C4-2B (cell line): ENCODE data around the gene MECP2.

Source experiments
- H3K27ac ChIP-seq: fragments of 450-650 bp; 2 replicates; pipeline ENCODE4 v1.5.1; 2017
- CTCF ChIP-seq: fragments of 450-650 bp; conservative IDR thresholded peaks from 2 replicates; pipeline ENCODE4 v1.5.1; 2017; ENCODE audit warnings: mild to moderate bottlenecking
- ZFX ChIP-seq: fragments of 450-650 bp; IDR thresholded peaks from 2 replicates; pipeline ENCODE4 v1.6.1; 2017

Gene MECP2

GRCh38 chrX:154020536-154021115, 76.9 kb downstream of the MECP2 start:
- H3K27ac ChIP-seq = peak overlapping the region; percentile 99
- TF ChIP-seq ZFX (no peak), CTCF (no peak)

- TF ChIP-seq ZFX (peak; percentile 65; the same call in 1 of the 2 replicates), CTCF (peak; percentile 33)
- peak within 1 kb of the TSS; percentile 99 for H3K27ac ChIP-seq
Measured at GRCh38 chrX:154019633-154020528, 77.6 kb downstream of the MECP2 start, which contains the start of gene IRAK1. Gene IRAK1, minus strand, starts transcription at chrX:154019902. Its CDS starts 90 bp downstream, at chrX:154019812.

GRCh38 chrX:154019061-154019621, 78.4 kb downstream of the MECP2 start:
- peak overlapping the region; percentile 99 for H3K27ac ChIP-seq
- TF ChIP-seq ZFX = no peak
- TF ChIP-seq CTCF = no peak

DNA sequence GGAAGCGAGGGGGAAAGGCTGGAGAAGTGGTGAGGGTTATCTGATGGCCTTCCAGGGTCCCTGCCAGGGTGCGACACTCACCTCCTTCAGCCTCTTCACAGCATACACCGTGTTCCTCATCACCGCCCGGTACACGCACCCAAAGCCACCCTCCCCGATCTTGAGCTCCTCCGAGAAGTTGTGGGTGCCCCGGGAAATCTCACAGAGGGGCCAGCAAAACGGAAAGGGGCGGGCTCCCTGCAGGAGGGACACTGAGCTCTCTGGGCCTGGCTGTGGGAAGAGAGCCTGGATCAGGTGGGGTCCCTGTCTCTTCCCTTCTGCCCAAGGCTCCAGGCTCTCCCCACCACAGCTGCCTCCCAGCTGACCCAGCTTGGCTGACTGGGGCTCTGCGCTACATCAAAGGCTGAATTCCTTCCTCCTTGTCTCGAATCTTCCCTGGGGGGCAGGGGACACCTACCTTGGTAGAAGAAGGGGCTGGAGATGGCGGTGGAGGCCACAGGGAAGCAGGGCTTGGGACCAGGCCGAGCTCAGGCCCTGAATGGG, 78.9 kb downstream of the MECP2 start:
- peak overlapping the region; percentile 99 for H3K27ac ChIP-seq
- TF ChIP-seq ZFX = no peak
- TF ChIP-seq CTCF = no peak

DNA sequence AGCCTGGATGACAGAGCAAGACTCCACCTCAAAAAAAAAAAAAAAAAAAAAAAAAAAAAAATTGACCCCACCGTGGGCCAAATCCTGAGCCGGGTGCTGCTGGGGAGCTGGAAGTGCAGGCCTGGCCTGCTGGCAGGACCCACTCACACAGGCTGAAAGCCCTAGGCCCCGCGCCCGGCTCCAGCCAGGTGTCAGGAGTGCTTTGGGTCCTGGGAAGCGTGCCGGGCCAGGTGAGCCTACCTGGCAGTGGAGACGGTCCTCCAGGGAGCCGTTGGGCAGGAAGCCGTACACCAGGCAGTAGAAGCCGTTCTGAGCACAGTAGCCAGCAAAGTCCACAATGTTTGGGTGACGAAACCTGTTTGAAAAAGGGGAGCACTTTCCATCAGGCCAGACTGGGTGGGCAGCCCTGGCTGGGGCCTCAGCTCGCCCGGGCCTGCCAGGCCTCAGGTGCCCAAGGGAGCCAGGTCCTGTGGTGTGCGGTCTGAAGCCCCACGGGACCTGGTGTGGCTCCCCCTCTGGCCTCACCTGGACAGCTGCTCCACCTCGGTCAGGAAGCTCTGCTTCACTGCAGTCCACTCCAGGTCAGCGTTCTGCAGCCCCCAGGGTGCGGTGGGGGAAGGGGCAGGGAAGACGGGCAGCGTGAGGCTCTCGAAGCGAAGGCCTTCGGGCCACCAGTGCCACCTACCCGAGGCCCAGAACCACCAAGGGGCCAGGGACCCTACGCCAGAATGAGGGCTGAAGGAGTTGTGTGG, 79.6 kb downstream of the MECP2 start:
- TF ChIP-seq CTCF (no peak), ZFX (no peak)
- H3K27ac ChIP-seq = peak overlapping the region; percentile 99

GRCh38 chrX:154016366-154017076, 81.0 kb downstream of the MECP2 start:
- no peak overlapping the region for H3K27ac ChIP-seq

More at GRCh38 chrX:154016366-154017076, 81.0 kb downstream of the MECP2 start:
- TF ChIP-seq CTCF = no peak
- no peak for TF ChIP-seq ZFX
